Tibial nerve (tissue), 4 donors: ENCODE measurements around the gene ATXN7L1.

ENCODE experiments used
- EP300 ChIP-seq, 2 donors: sonication (generic); formaldehyde crosslinking; IDR thresholded peaks; one replicate each; pipeline ENCODE4 v1.6.1; 2017; ENCODE audit warnings: antibody characterized with exemption in 2 of 2, mild to moderate bottlenecking in 1 of 2
- POLR2A ChIP-seq, 2 donors: fragments of 450-650 bp; IDR thresholded peaks; one replicate each; pipeline ENCODE4 v1.6.1; 2017; ENCODE audit warnings: antibody characterized with exemption in 2 of 2, mild to moderate bottlenecking in 2 of 2, moderate library complexity in 2 of 2
- TF ChIP-seq, protein P1 (sequence below), 5 experiments: fragments of 200-600 bp in 3 of 5; fragments of 450-650 bp in 2 of 5; sonication (generic) in 3 of 5; IDR thresholded peaks; one replicate each; pipeline ENCODE4 v1.5.1; 2016 to 2019; ENCODE audit warnings: antibody characterized with exemption in 5 of 5, mild to moderate bottlenecking in 3 of 5, moderate library complexity in 2 of 5

DNA sequence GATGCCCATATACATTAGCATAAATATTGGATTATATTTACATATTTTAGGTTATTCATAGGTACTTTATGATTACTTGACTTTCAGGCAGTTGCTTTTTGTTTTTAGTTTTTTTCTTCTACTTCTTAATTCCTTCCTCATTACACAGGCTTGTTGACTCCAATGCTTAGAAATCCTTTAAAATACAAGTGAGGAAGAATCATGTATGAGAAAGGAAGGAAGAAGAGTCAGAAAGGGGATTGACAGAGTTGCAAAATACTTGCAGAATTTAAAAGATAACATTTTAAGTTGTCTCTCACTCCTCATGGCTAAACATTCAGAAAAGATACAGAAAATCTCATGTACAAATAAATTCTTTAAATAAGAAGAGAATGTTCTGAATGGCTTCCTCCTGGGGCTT is 61.9 kb downstream of the ATXN7L1 start:
- TF ChIP-seq, protein P1, sequence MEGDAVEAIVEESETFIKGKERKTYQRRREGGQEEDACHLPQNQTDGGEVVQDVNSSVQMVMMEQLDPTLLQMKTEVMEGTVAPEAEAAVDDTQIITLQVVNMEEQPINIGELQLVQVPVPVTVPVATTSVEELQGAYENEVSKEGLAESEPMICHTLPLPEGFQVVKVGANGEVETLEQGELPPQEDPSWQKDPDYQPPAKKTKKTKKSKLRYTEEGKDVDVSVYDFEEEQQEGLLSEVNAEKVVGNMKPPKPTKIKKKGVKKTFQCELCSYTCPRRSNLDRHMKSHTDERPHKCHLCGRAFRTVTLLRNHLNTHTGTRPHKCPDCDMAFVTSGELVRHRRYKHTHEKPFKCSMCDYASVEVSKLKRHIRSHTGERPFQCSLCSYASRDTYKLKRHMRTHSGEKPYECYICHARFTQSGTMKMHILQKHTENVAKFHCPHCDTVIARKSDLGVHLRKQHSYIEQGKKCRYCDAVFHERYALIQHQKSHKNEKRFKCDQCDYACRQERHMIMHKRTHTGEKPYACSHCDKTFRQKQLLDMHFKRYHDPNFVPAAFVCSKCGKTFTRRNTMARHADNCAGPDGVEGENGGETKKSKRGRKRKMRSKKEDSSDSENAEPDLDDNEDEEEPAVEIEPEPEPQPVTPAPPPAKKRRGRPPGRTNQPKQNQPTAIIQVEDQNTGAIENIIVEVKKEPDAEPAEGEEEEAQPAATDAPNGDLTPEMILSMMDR (IDR thresholded peaks at IDR 0.05), result no peak
- TF ChIP-seq EP300 (IDR thresholded peaks at IDR 0.05), result no peak
- TF ChIP-seq POLR2A (IDR thresholded peaks at IDR 0.05), result no peak
